WTC11 (cell line): ENCODE results near the gene RNF121. TPM values are rescaled to one million over a fixed set of nuclear protein-coding genes. Genes with fewer than 3 reads are reported as not detected.

ENCODE experiments used
- total RNA-seq: library from RNA; stranded (reverse); gene quantifications from 3 replicates; pipeline ENCODE4 v1.2.3, GENCODE V29; 2021

The RNF121 gene
- total RNA-seq, 1 experiment from 2014 or later = 40.2 TPM

Other genes starting within 250 kb of the RNF121 start
- not detected in 3 replicates for gene DEFB108B, start 95.8 kb upstream of the RNF121 start, total RNA-seq
- not detected in 3 replicates for gene DEFB131B, start 50.6 kb upstream of the RNF121 start, total RNA-seq
- 10.6 to 14.6 TPM (median 11.8 TPM) in 3 replicates for gene XNDC1N, start 452 bp upstream of the RNF121 start, total RNA-seq
- 14.1 to 17.3 TPM (median 15.0 TPM) in 3 replicates for gene IL18BP, start 69.9 kb downstream of the RNF121 start, total RNA-seq
- 117 to 147 TPM (median 118 TPM) in 3 replicates for gene NUMA1, start 151.5 kb downstream of the RNF121 start, total RNA-seq
- 5.3 to 5.6 TPM (median 5.3 TPM) in 3 replicates for gene LRRC51, start 151.8 kb downstream of the RNF121 start, total RNA-seq
- 79.4 to 84.3 TPM (median 80.4 TPM) in 3 replicates for gene LAMTOR1, start 174.3 kb downstream of the RNF121 start, total RNA-seq
- gene TOMT, start 176.9 kb downstream of the RNF121 start, total RNA-seq = not detected in 3 replicates
- gene ANAPC15, start 183.6 kb downstream of the RNF121 start, total RNA-seq = 60.2 to 75.4 TPM (median 66.1 TPM) in 3 replicates
- gene FOLR3, start 206.7 kb downstream of the RNF121 start, total RNA-seq = 0.25 TPM in 1 of 3 replicates, not detected in the others